HG03064 (cell line): ENCODE results near the gene CACNG6.

Experiments used
- ATAC-seq: cut with Tn5 transposase; IDR thresholded peaks from one replicate; pipeline ENCODE4 v1.9.1; 2021; ENCODE audit warnings: low read depth; ENCODE audit not compliant: unreplicated experiment

The CACNG6 gene

GRCh38 chr19:53966931-53967330 lies 24.5 kb upstream of the CACNG6 start:
- no peak for ATAC-seq

DNA sequence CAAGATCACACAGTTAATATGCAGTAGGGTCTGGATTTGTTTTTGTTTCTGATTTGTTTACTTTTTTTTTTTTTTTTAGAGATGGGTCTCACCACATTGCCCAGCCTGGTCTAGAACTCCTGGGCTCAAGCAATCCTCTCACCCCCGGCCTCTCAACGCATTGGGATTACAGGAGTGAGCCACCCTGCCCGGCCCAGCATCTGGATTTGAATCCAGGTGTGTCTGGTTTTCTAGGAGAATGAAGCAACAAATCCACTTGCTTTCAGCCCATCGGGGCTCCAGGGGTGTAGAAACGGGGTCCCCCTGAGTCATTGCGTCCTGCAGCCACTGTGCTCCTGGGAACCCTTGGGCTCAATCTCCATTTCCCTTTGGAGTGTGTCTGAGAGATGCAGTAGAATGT lies 22.1 kb upstream of the CACNG6 start:
- ATAC-seq: no peak

DNA sequence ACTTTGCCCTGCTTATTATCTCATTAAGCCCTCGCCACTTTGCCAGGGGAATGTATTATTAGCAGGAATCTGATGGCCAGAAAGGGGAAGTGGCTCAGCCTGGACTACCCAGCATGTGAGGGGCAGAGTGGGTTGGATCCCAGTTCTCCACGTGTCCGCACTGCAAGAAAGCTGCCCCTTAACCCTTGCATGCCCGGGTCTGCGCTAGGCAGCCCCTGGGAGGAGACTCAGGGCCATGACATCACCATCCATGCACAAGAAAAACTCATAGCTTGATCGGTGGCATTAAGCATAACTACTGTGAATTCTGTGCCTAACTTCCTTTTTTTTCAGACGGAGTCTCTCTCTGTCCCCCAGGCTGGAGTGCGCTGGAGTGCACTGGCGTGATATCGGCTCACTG lies 19.8 kb upstream of the CACNG6 start:
- no peak for ATAC-seq

GRCh38 chr19:53977429-53977990 lies 13.9 kb upstream of the CACNG6 start:
- no peak for ATAC-seq

GRCh38 chr19:53977991-53978731 lies 13.3 kb upstream of the CACNG6 start:
- no peak for ATAC-seq

- ATAC-seq: no peak
Observed at GRCh38 chr19:53978975-53979801, 12.2 kb upstream of the CACNG6 start.

- ATAC-seq: no peak
Observed at GRCh38 chr19:53980539-53981375, 10.7 kb upstream of the CACNG6 start.

DNA sequence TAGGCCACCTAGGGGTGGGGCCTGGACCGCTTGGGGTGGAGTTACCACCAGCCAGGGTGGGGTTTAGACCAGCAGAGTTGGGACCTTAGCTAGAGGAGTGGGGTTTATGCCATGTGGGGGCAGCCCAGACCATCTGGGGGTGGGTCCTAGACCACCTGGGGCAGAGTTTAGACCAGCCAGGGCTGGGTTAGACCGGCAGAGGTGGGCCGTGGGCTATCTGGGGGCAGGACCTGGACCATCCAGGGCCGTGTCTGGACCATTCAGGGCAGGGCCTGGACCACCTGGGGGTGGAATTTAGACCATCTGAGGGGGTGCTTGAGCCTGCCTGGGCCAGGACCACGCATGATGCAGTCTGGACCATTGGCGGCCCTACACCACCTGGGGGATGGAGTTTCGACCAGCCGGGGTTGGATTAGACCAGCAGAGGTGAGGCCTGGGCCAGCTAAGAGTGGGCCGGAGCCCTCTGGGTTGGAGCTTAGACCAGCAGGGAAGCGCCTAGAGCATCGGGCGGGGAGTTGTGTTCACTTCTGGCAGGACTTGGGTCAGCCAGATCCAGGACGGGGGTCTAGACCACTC lies 10.0 kb upstream of the CACNG6 start:
- no peak for ATAC-seq

DNA sequence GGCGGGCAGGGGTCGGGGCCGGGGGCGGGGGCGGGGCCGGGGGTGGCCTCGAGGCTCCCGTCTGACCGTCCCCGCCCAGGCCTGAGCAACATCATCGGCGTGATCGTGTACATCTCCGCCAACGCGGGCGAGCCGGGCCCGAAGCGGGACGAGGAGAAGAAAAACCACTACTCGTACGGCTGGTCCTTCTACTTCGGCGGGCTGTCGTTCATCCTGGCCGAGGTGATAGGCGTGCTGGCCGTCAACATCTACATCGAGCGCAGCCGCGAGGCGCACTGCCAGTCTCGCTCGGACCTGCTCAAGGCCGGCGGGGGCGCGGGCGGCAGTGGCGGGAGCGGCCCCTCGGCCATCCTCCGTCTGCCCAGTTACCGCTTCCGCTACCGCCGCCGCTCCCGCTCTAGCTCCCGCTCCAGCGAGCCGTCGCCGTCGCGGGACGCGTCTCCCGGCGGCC lies 9.4 kb upstream of the CACNG6 start:
- ATAC-seq: no peak

GRCh38 chr19:53982611-53983010 lies 8.8 kb upstream of the CACNG6 start:
- no peak for ATAC-seq

DNA sequence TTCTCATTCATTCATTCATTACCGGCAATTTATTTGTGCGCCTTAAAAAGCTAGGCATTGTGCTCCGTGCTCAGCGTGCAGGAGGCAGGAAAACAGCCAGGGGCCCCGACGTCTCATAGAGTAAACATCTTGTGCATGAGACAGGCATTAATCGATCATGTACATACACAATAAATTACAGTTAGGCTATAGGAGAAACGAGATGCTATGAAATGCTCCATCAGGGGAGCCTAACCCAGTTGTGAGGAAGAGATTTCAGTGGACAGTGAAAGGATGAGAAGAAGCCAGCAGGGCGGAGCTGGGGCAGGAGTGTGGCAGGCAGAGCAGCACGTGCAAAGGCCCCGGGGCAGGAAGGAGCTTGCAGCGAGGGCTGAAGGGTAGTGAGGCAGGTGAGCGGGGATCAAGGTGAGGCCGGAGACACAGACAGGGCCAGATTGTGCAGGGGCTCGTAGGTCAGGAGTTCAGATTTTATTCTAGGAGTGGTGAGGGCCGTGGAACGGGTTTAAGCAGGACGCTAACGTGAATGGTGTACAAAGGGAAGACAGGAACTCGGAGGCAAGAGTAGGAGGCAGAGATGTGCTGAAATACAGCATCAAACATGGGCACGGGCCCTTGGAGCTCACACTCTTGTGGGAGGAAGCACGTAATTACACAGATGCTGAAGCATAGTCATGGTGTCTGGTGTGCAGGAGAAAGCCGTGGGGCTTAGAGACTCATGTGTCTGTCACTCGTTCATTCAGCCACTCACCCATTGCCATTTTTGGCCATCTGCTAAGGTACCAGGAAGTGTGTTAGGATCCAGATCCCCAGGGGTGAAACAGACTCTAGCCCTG lies 7.8 kb upstream of the CACNG6 start:
- ATAC-seq: no peak

GRCh38 chr19:53985863-53986262 lies 5.6 kb upstream of the CACNG6 start:
- no peak for ATAC-seq

DNA sequence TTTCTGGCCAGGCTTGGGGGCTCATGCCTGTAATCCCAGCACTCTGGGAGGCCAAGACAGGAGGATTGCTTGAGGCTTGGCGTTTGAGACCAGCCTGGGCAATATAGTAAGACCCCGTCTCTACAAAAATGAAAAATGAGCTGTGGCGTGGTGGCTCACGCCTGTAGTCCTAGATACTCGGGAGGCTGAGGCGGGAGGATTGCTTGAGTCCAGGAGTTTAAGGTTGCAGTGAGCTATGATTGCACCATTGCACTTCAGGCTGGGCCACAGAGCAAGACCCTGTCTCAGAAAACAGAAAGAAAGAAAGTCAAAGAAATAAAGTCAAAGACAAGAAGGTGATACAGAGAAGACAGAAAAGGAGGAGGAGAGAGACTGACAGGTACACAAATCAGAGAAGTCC lies 2.5 kb upstream of the CACNG6 start:
- ATAC-seq: no peak

DNA sequence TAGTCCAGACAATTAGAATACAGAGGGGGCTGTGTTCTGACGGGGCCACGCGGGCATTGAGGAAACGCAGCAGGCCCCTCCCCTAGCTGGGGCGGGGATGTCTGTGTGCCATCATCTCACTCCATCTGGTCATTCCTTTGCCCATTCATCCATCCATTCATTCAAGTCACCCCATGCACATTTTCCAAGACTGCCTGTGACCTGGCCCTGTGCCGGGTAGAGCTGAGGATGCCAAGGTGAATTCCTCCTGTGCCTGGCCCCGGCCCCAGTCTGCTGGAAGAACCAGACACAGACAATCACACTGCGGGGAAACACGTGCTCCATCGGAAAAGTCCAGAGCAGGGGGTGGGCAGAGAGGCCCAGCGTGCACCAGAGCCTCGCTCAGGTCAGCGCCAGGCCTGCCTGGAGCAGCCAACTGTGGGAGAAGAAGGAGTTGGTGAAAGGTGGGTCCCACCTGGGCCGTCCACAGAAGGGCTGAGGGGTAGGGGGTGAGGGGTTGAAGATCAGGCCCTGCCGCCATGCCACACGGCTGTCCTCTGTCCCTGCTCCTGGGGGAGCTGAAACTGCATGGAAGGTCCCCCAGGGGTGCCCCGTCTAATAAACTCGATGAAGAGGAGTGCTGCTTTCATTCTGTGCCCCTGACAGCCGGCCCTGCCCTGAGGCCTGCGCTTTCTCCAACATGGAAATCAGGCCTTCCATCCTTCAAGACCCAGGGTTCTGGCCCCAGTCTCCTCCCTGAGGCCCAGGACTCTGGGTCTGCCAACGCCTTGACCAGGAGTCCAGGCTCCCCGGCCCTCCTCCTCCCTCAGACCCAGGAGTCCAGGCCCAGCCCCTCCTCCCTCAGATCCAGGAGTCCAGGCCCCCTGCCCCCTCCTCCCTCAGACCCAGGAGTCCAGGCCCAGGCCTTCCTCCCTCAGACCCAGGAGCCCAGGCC lies 1.6 kb upstream of the CACNG6 start:
- ATAC-seq: no peak

DNA sequence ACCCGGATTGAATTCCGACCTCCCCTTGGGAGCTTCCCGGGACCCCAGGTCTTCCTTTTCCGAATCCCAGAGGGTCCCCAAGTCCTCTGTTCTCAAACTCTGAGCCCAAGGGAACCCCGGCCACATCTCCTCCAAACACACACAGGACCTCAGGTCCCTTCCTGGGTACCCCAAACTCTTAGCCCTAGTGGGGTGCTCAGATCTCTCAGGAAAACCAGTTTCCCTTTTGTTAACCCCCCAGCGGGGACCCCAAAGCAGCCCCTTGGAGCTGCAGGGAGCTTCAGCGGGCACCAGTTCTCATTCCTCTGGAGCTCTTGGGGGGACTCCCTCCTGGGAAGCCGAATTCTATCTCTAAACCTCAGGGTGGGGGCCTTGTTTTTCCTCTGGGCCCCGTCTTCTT lies 774 bp downstream of the CACNG6 start:
- ATAC-seq: no peak

DNA sequence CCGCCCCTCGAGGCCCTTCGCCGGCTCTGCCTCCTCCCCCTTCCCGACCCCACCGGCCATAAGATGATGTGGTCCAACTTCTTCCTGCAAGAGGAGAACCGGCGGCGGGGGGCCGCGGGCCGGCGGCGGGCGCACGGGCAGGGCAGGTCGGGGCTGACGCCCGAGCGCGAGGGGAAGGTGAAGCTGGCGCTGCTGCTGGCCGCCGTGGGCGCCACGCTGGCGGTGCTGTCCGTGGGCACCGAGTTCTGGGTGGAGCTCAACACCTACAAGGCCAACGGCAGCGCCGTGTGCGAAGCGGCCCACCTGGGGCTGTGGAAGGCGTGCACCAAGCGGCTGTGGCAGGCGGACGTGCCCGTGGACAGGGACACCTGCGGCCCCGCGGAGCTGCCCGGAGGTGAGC lies 1.4 kb downstream of the CACNG6 start:
- no peak for ATAC-seq

- ATAC-seq: no peak
Observed at GRCh38 chr19:53993448-53993847, 2.0 kb downstream of the CACNG6 start.

DNA sequence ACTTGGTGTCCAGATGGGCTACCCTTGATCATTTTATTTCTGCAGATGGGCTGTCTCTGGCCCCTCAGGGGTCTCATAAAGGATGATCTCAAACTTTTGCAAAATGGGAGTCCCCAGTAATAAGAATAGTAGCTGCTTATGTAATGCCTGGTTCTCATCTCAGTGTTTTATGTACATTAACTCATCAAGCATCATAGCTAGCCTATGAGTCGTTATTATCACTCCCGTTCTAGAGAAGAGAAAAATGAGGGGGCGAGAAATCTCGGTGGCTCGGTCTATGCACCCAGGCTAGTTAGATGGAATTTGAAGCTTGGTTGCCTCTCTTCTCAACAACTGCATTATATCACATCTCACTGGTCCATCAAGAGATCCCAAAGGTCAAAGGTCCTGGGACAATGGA lies 3.4 kb downstream of the CACNG6 start:
- ATAC-seq: no peak
